ENCODE results near the gene LLGL2. TPM values are rescaled to one million over a fixed set of nuclear protein-coding genes. Genes with fewer than 3 reads are reported as not detected.

LLGL2 gene
- polyA plus RNA-seq, 1 donor (not counting 4 experiments of a cell fraction or from before 2014, with no cell fraction given), result 13.8 TPM

DNA sequence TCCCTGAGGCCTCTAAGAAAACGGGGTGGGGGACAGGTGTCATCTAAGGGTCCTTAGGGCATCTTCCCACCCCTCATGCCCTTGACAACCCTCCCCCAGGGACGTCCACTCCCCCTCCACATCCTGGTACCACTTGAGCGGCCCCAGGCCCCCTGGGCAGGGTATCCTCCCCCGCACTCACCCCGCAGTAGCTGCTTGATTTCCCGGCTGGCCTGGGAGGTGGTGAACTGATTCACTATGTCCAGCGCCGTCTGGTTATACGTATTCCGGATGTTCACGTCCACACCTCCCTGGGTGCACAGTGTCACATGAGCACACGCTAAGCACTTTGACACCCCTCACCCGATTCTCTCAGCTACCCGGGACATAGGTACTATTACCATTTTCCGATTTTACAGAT is 19.9 kb upstream of the LLGL2 start:
- H3K27me3 ChIP-seq (ENCODE audit: control insufficient read depth, extremely low read depth, insufficient read depth, low read length), result no peaks in the 10 kb centered on the region
- peaks cover 12 to 16% of the 10 kb centered on the region in 2 experiments for H3K36me3 ChIP-seq (ENCODE audit: control insufficient read depth in 2 of 2, extremely low read depth in 1 of 2, insufficient read depth in 2 of 2, low read length in 2 of 2)
- peaks cover 18% of the 10 kb centered on the region for H3K4me1 ChIP-seq (ENCODE audit: control insufficient read depth, extremely low read depth, insufficient read depth, low read length)
- peaks cover 5% of the 10 kb centered on the region for H3K79me2 ChIP-seq (ENCODE audit: control insufficient read depth, insufficient read depth, low read length)
- no peak overlapping the region for H3K4me3 ChIP-seq (ENCODE audit: control insufficient read depth in 2 of 3, extremely low read depth in 1 of 3, insufficient read depth in 2 of 3, low read depth in 1 of 3, low read length in 3 of 3)
- H2AFZ ChIP-seq (ENCODE audit: control insufficient read depth, low read length), result no peak overlapping the region
- FAIRE-seq, result no peak
- dilution Hi-C loops (cut with MboI; ENCODE audit: extremely low pct_ligation_motif_present, low sequenced_read_pairs), result no loop called here
- H3K4me2 ChIP-seq (ENCODE audit: control insufficient read depth, extremely low read depth, insufficient read depth, low read depth, low read length), result no peak overlapping the region
- TF ChIP-seq, protein P1, sequence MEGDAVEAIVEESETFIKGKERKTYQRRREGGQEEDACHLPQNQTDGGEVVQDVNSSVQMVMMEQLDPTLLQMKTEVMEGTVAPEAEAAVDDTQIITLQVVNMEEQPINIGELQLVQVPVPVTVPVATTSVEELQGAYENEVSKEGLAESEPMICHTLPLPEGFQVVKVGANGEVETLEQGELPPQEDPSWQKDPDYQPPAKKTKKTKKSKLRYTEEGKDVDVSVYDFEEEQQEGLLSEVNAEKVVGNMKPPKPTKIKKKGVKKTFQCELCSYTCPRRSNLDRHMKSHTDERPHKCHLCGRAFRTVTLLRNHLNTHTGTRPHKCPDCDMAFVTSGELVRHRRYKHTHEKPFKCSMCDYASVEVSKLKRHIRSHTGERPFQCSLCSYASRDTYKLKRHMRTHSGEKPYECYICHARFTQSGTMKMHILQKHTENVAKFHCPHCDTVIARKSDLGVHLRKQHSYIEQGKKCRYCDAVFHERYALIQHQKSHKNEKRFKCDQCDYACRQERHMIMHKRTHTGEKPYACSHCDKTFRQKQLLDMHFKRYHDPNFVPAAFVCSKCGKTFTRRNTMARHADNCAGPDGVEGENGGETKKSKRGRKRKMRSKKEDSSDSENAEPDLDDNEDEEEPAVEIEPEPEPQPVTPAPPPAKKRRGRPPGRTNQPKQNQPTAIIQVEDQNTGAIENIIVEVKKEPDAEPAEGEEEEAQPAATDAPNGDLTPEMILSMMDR (optimal IDR thresholded peaks at IDR 0.05 in 1 of 3, IDR thresholded peaks at IDR 0.05 in 1 of 3, conservative IDR thresholded peaks at IDR 0.05 in 1 of 3; ENCODE audit: extremely low read depth in 1 of 3, insufficient read depth in 2 of 3, low read length in 3 of 3), result no peak
- no peak for TF ChIP-seq EZH2 (IDR thresholded peaks at IDR 0.05; ENCODE audit: low read length)
- no peaks in the 10 kb centered on the region for H3K9me3 ChIP-seq (ENCODE audit: control insufficient read depth, low read depth, low read length)
- DNase-seq (ENCODE audit: low read depth, low spot score), result no peak
- H3K9me1 ChIP-seq (ENCODE audit: control insufficient read depth, extremely low read depth, insufficient read depth, low read length), result no peaks in the 10 kb centered on the region
- no peak overlapping the region for H3K9ac ChIP-seq (ENCODE audit: control insufficient read depth, extremely low read depth, insufficient read depth, low read length)
- H3K27ac ChIP-seq (ENCODE audit: control insufficient read depth, insufficient read depth, low read length), result no peak overlapping the region
- no peaks in the 10 kb centered on the region for H4K20me1 ChIP-seq (ENCODE audit: control insufficient read depth, extremely low read depth, insufficient read depth, low read length)

DNA sequence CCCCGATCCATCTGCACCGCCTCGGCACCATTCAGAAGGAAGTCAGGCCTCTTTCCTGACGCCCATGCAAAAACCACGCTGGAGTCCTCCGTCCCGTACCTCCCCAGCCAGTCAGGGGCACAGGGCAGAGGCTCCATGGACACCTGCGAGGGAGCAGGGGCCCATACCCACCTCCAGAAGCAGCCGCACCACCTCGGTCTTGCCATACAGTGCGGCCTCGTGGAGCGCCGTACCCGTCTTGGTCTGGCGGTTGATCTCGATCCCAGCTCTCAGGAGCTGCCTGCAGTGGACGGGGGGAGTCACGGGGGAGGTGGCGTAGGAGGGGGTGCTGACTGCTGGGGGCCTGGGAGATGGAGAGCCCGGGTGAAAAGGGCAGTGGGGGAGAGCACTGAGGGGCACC is 19.4 kb upstream of the LLGL2 start:
- dilution Hi-C loops (cut with MboI; ENCODE audit: extremely low pct_ligation_motif_present, low sequenced_read_pairs), result no loop called here
- no peak overlapping the region for H3K27ac ChIP-seq (ENCODE audit: control insufficient read depth, insufficient read depth, low read length)
- DNase-seq (ENCODE audit: low read depth, low spot score), result no peak
- no peak overlapping the region for H3K4me3 ChIP-seq (ENCODE audit: control insufficient read depth in 2 of 3, extremely low read depth in 1 of 3, insufficient read depth in 2 of 3, low read depth in 1 of 3, low read length in 3 of 3)
- H3K9ac ChIP-seq (ENCODE audit: control insufficient read depth, extremely low read depth, insufficient read depth, low read length), result no peak overlapping the region
- H3K9me1 ChIP-seq (ENCODE audit: control insufficient read depth, extremely low read depth, insufficient read depth, low read length), result no peaks in the 10 kb centered on the region
- no peak overlapping the region for H2AFZ ChIP-seq (ENCODE audit: control insufficient read depth, low read length)
- peaks cover 12 to 13% of the 10 kb centered on the region in 2 experiments for H3K36me3 ChIP-seq (ENCODE audit: control insufficient read depth in 2 of 2, extremely low read depth in 1 of 2, insufficient read depth in 2 of 2, low read length in 2 of 2)
- H4K20me1 ChIP-seq (ENCODE audit: control insufficient read depth, extremely low read depth, insufficient read depth, low read length), result no peaks in the 10 kb centered on the region
- TF ChIP-seq EZH2 (IDR thresholded peaks at IDR 0.05; ENCODE audit: low read length), result no peak
- TF ChIP-seq, protein P1 (optimal IDR thresholded peaks at IDR 0.05 in 1 of 3, IDR thresholded peaks at IDR 0.05 in 1 of 3, conservative IDR thresholded peaks at IDR 0.05 in 1 of 3; ENCODE audit: extremely low read depth in 1 of 3, insufficient read depth in 2 of 3, low read length in 3 of 3), result no peak
- peaks cover 18% of the 10 kb centered on the region for H3K4me1 ChIP-seq (ENCODE audit: control insufficient read depth, extremely low read depth, insufficient read depth, low read length)
- H3K27me3 ChIP-seq (ENCODE audit: control insufficient read depth, extremely low read depth, insufficient read depth, low read length), result no peaks in the 10 kb centered on the region
- no peak overlapping the region for H3K4me2 ChIP-seq (ENCODE audit: control insufficient read depth, extremely low read depth, insufficient read depth, low read depth, low read length)
- peaks cover 5% of the 10 kb centered on the region for H3K79me2 ChIP-seq (ENCODE audit: control insufficient read depth, insufficient read depth, low read length)
- FAIRE-seq, result no peak
- H3K9me3 ChIP-seq (ENCODE audit: control insufficient read depth, low read depth, low read length), result no peaks in the 10 kb centered on the region

Data from keratinocyte (primary cell).